Panc1 (cell line): ENCODE data around the gene KCNAB2. TPM values are rescaled to one million over a fixed set of nuclear protein-coding genes. Genes with fewer than 3 reads are reported as not detected.

Source experiments
- ATAC-seq: fragments of 200-7000 bp; cut with Tn5 transposase; 2 replicates; pipeline ENCODE4 v1.9.1; 2020; ENCODE audit warnings: mild to moderate bottlenecking, moderate library complexity
- BruUV-seq: library from RNA; stranded (reverse); fragments of 400-500 nt; replicated peaks from 2 replicates; lab custom pipeline; 2021; lab: Mats Ljungman, UMichigan
- CTCF ChIA-PET: fragments of 300-600 bp; sonication (Branson Sonifier 250); formaldehyde crosslinking; loops from one replicate; lab custom pipeline; 2022; ENCODE audit warnings: antibody characterized with exemption; lab: Charles Lee
- POLR2A ChIA-PET: fragments of 300-600 bp; sonication (Branson Sonifier 250); formaldehyde crosslinking; loops from one replicate; lab custom pipeline; 2022; ENCODE audit warnings: antibody characterized with exemption; lab: Charles Lee
- DNase-seq: peaks from one replicate; pipeline ENCODE4 v3.0.0-alpha.2; 2010; ENCODE audit warnings: low read depth, low spot score
- H3K27ac ChIP-seq: 2 replicates; pipeline ENCODE4 v1.5.1; 2011; ENCODE audit warnings: mild to moderate bottlenecking, low read length, inconsistent platforms
- H3K27me3 ChIP-seq: fragments of 200-500 bp; sonication (Bioruptor generic); 2 replicates; pipeline ENCODE4 v1.6.0; 2014; ENCODE audit warnings: low read length, inconsistent platforms; ENCODE audit not compliant: control insufficient read depth, insufficient read depth
- H3K36me3 ChIP-seq: fragments of 200-500 bp; sonication (Bioruptor generic); 2 replicates; pipeline ENCODE4 v1.5.1; 2014; ENCODE audit warnings: inconsistent platforms, mild to moderate bottlenecking, low read length, moderate library complexity; ENCODE audit not compliant: control insufficient read depth, insufficient read depth
- H3K4me1 ChIP-seq: 2 replicates; pipeline ENCODE4 v1.5.1; 2011; ENCODE audit warnings: inconsistent platforms, mild to moderate bottlenecking, low read length, moderate library complexity; ENCODE audit not compliant: control insufficient read depth, insufficient read depth
- H3K4me3 ChIP-seq, 2 experiments: 2 replicates each; pipeline ENCODE4 v1.5.1; 2011 to 2012; ENCODE audit warnings: low read depth in 2 of 2, low read length in 2 of 2, mild to moderate bottlenecking in 2 of 2, inconsistent platforms in 1 of 2, moderate library complexity in 1 of 2
- H3K9me3 ChIP-seq: fragments of 200-500 bp; sonication (Bioruptor generic); 2 replicates; pipeline ENCODE4 v1.5.1; 2014; ENCODE audit warnings: low read depth, mild to moderate bottlenecking, inconsistent platforms, low read length, moderate library complexity; ENCODE audit not compliant: control insufficient read depth, insufficient read depth
- CTCF ChIP-seq: fragments of 450-650 bp; IDR thresholded peaks from 2 replicates; pipeline ENCODE4 v1.5.1; 2017; ENCODE audit warnings: mild to moderate bottlenecking
- POLR2AphosphoS5 ChIP-seq: IDR thresholded peaks from 2 replicates; pipeline ENCODE4 v1.6.1; 2012; ENCODE audit warnings: mild to moderate bottlenecking, low read depth, low read length, moderate library complexity
- REST ChIP-seq, 2 experiments: IDR thresholded peaks; 2 replicates each; pipeline ENCODE4 v1.6.1; 2011 to 2012; ENCODE audit warnings: low read depth in 2 of 2, control low read depth in 1 of 2, low read length in 1 of 2, mild to moderate bottlenecking in 1 of 2, moderate library complexity in 1 of 2; ENCODE audit not compliant: insufficient read depth in 1 of 2
- SIN3A ChIP-seq: IDR thresholded peaks from 2 replicates; pipeline ENCODE4 v1.6.1; 2012; ENCODE audit warnings: low read depth, mild to moderate bottlenecking, low read length, moderate library complexity, borderline replicate concordance; ENCODE audit not compliant: insufficient read depth
- TCF7L2 ChIP-seq: IDR thresholded peaks from 2 replicates; pipeline ENCODE4 v1.6.1; 2011; ENCODE audit warnings: mild to moderate bottlenecking, low read depth, low read length, inconsistent platforms
- in situ Hi-C: cut with HindIII; loops from 2 replicates; pipeline ENCODE4 v1.10.0; 2016; ENCODE audit warnings: low sequenced_read_pairs, low pct_unique_long_range_greater_than_20kb
- intact Hi-C: fragments of 100-400 bp; cut with micrococcal nuclease; formaldehyde crosslinking; loops from one replicate; pipeline ENCODE4 v1.10.0; 2022; ENCODE audit not compliant: unreplicated experiment
- total RNA-seq: library from RNA; stranded (reverse); gene quantifications from one replicate; pipeline ENCODE4 v1.2.1, GENCODE V29; 2021; ENCODE audit not compliant: unreplicated experiment

The KCNAB2 gene
- total RNA-seq, 1 experiment from 2014 or later, result 27.6 TPM

GRCh38 chr1:6125366-6125765 lies 79.7 kb downstream of the KCNAB2 start:
- ATAC-seq, result no peak
- TF ChIP-seq SIN3A, result no peak

GRCh38 chr1:6126028-6126427 lies 80.3 kb downstream of the KCNAB2 start:
- ATAC-seq, result no peak
- no peaks in the 10 kb centered on the region for H3K27me3 ChIP-seq
- no peaks in the 10 kb centered on the region for H3K9me3 ChIP-seq
- H3K4me3 ChIP-seq, result no peak overlapping the region
- H3K4me1 ChIP-seq, result no peaks in the 10 kb centered on the region
- H3K27ac ChIP-seq, result no peak overlapping the region
- in situ Hi-C loops, result no loop called here
- intact Hi-C loops, result no loop called here
- BruUV-seq, result no TSS peak
- no peak for TF ChIP-seq POLR2AphosphoS5
- no peak for TF ChIP-seq REST (IDR thresholded peaks at IDR 0.05; ENCODE audit: insufficient read depth in 1 of 2, low read depth in 2 of 2, low read length in 1 of 2)
- no peak for TF ChIP-seq CTCF
- TF ChIP-seq TCF7L2, result no peak
- no peak for TF ChIP-seq SIN3A
- POLR2A ChIA-PET, result no interaction called here
- CTCF ChIA-PET, result no interaction called here
- DNase-seq, result no peak
- no peaks in the 10 kb centered on the region; the same call in 1 of the 2 replicates for H3K36me3 ChIP-seq

More at GRCh38 chr1:6125366-6125765, 79.7 kb downstream of the KCNAB2 start:
- ChIA-PET POLR2A (no interaction called here), CTCF (no interaction called here)
- H3K4me1 ChIP-seq, result no peaks in the 10 kb centered on the region
- no peak for DNase-seq
- no peaks in the 10 kb centered on the region for H3K9me3 ChIP-seq
- in situ Hi-C loops (no loop called here), intact Hi-C loops (no loop called here)
- H3K4me3 ChIP-seq, result no peak overlapping the region
- no peaks in the 10 kb centered on the region for H3K27me3 ChIP-seq
- no peak overlapping the region for H3K27ac ChIP-seq
- BruUV-seq, result no TSS peak
- no peaks in the 10 kb centered on the region; the same call in 1 of the 2 replicates for H3K36me3 ChIP-seq

- H3K4me3 ChIP-seq, result no peak overlapping the region
- POLR2A ChIA-PET, result no interaction called here
- DNase-seq, result no peak
- CTCF ChIA-PET, result no interaction called here
- intact Hi-C loops, result no loop called here
- H3K27me3 ChIP-seq, result no peaks in the 10 kb centered on the region
- no peaks in the 10 kb centered on the region; the same call in 1 of the 2 replicates for H3K36me3 ChIP-seq
- H3K27ac ChIP-seq, result no peak overlapping the region
- H3K9me3 ChIP-seq, result no peaks in the 10 kb centered on the region
- in situ Hi-C loops, result no loop called here
- no TSS peak for BruUV-seq
- TF ChIP-seq REST (IDR thresholded peaks at IDR 0.05; ENCODE audit: insufficient read depth in 1 of 2, low read depth in 2 of 2, low read length in 1 of 2) (no peak), CTCF (no peak), TCF7L2 (no peak), POLR2AphosphoS5 (no peak), SIN3A (no peak)
- ATAC-seq, result no peak
- H3K4me1 ChIP-seq, result no peaks in the 10 kb centered on the region
Observed at GRCh38 chr1:6126521-6127067, 80.9 kb downstream of the KCNAB2 start.
